C4-2B (cell line): Measurements from ENCODE around the gene RAC3.

Source experiments
- ZFX ChIP-seq: fragments of 450-650 bp; IDR thresholded peaks from 2 replicates; pipeline ENCODE4 v1.6.1; 2017
- TF ChIP-seq, protein P1 (sequence below): fragments of 450-650 bp; conservative IDR thresholded peaks from 2 replicates; pipeline ENCODE4 v1.5.1; 2017; ENCODE audit warnings: mild to moderate bottlenecking

DNA sequence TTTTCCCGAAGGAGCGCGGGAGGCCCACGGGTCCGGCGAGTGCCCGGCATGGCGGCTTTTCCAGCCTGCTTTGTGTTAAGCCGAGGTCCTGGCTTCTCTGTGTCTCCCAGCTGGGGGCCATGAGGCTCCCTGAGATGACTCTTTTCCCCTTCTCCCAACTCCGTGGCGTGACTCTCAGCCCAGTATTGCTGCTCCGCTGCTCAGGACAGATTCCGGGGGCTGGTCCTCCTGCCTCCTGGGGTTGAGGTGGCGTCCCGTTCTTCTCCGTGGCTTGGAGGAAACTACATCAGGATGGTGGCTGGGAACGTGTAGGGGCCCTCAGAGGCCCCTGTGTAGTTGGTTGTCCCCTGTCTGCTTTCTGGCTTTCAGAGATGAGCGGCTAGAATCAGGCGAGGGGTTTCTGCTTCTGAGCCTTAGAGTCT, 21.2 kb downstream of the RAC3 start:
- TF ChIP-seq, protein P1, sequence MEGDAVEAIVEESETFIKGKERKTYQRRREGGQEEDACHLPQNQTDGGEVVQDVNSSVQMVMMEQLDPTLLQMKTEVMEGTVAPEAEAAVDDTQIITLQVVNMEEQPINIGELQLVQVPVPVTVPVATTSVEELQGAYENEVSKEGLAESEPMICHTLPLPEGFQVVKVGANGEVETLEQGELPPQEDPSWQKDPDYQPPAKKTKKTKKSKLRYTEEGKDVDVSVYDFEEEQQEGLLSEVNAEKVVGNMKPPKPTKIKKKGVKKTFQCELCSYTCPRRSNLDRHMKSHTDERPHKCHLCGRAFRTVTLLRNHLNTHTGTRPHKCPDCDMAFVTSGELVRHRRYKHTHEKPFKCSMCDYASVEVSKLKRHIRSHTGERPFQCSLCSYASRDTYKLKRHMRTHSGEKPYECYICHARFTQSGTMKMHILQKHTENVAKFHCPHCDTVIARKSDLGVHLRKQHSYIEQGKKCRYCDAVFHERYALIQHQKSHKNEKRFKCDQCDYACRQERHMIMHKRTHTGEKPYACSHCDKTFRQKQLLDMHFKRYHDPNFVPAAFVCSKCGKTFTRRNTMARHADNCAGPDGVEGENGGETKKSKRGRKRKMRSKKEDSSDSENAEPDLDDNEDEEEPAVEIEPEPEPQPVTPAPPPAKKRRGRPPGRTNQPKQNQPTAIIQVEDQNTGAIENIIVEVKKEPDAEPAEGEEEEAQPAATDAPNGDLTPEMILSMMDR, result no peak
- no peak for TF ChIP-seq ZFX
